Stimulated activated CD8-positive, alpha-beta memory T cell treated with anti-CD3 and anti-CD28 coated beads, Interleukin-2, amount 100 ng/mL, for 1 hour (primary cell): Measurements from ENCODE around the gene GLYR1.

Source experiments
- DNase-seq, 2 donors: peaks; one replicate each; pipeline ENCODE4 v3.0.0-alpha.2; 2020; ENCODE audit warnings: low read depth in 2 of 2

Gene GLYR1

DNA sequence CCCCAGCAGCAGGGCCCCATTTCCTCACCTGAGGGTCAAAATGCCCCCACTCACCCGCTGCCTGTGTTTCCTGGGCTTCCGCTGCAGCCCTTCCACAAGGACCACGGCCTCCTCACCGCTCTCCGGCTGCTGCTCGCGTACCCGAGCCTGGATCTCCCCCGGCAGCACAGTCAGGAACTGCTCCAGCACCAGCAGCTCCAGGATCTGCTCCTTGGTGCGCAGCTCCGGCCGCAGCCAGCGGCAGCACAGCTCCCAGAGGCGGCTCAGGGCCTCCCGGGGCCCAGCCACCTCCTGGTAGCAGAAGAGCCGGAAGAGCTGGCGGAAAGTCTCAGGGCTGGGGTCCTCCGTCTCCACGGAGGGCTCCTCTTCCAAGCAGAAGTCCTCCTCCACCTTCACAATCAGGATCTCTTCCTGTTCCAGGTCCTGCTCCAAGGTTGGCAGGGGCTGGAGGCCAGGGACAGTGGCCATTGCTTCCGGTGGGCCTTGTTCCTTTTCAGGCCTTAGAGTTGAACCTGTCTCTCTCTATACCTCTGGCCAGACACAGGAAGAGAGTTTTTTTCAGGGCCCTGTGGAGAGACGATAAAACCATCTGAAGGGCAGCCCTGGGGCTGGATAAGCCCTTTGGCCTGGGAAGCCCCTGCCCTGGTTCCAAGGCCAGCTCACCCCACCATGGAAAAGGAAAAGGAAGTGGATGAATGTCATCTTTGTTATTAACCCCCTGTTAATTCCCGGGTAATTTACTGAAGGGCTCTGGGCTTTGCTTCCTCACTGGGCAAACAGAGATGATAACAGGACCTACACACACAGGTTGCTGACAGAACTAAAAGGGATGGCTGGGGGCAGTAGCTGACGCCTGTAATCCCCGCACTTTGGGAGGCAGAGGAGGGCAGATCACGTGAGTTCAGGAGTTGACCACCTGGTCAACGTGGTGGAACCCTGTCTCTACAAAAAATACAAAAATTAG, 81.3 kb downstream of the GLYR1 start:
- DNase-seq: no peak

DNA sequence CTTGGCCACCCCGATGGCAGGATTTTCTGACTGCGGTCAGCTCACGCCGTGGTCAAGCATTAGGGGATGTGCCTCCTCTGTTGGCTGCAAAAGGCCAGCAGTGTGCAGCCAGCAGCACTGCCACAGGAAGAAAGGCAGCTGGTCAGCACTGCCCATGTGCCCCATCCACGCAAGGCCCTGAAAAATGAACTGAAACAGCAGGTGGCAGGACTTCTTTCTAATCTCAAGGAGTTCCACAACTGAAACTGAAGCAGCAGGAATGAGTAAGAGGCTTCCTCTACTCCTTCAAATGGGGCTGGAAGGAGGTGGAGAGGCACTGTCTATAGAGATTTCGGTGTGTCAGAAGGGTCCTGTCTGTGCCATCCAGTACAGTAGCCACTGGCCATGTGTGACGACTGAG, 83.3 kb downstream of the GLYR1 start:
- no peak for DNase-seq

DNA sequence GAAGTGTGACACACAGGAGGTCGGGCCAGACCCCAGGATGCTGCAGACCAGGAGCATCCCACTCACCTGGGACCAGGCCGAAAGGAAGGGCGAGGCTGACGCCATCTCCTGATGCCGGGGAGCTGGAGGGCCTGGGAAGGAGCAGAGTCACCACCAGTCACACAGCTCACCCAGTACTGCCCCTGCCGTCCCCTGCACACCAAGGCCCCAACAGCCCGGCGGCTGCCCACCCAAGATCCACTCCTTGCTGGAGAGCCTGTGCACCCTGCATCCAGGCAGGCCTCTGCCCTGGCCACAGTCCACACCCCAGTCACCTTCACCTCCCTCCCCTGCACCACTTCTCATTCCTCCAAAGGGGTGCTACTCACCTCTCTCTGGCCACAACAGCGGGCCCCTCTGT, 84.9 kb downstream of the GLYR1 start:
- DNase-seq: no peak

DNA sequence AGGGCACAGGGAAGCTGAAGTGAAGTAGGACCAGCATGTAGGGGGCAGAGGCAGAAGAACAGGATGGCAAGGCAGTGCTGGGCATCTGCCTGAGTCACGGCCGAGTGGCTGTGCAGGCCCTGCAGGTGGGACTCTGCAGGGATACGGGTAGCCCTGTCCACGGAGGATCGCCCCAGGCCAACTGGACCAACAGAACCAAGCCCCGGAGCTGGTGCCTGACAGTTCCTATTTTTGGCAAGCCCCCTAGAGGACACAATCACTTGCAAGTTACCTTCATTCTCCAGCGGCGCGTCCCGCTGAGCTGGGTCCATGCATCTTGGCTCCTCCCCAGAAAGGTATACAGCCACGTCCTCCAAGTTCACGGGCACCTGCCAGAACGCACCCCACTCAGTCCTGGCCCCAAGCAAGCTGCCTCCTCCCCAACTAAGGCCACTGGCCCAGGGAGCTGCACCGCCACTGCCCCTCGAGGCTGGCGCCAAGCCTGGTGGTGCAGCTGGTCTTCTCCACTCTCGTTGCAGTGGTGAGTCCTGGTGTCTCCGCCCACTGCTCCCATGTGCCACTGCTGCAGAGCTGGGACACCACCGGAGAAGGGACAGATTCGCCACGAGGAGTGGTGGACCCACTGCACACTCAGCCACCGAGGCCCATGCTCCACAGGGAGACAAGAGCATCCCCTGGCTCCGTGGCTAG, 86.7 kb downstream of the GLYR1 start:
- DNase-seq: no peak

DNA sequence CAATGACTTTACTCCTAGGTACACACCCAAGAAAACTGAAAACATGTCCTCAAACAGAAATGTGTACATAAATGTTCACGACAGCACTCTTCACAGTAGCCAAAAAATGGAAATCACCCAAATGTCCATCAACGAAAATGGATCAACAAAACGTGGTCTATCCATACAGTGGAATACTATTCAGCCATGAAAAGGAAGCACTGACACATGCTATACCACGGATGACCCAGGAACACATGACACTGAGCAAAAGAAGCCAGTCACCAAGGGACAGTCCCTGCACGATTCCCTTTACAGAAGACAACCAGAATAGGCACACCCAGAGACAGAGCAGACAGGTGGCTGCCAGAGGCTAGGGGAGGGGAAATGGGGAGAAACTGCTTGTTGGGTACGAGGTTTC, 91.4 kb downstream of the GLYR1 start:
- DNase-seq: no peak

DNA sequence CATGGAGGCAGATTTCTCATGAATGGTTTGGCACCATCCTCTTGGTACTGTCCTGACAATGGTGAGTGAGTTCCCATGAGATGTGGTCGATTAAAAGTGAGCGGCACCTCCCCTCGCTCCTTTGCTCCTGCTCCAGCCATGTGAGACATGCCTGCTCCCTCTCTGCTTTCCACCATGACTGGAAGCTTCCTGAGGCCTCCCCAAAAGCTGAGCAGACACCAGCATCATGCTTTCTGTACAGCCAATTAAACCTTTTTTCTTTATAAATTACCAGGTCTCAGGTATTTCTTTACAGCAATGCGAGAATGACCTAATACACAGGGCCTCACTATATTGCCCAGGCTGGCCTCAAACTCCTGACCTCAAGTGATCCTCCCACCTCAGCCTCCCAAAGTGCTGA, 92.2 kb downstream of the GLYR1 start:
- DNase-seq: no peak

DNA sequence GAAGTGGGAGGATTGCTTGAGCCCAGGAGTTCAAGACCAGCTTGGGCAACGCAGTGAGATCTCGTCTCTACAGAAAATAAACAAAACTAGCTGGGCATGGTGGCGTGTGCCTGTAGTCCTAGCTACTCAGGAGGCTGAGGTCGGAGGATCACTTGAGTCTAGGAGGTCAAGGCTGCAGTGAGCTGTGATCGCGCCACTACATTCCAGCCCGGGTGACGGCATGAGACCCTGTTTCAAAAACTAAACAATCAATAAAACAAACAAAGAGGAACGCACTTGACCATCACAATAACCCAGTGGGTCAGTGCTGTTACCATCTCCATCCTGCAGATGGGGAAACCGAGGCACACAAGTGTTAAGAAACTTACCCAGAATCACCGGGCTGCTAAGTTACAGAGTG, 93.9 kb downstream of the GLYR1 start:
- DNase-seq: no peak
